C4-2B (cell line): ENCODE measurements around the gene HRG.

ENCODE experiments used
- ZFX ChIP-seq: fragments of 450-650 bp; IDR thresholded peaks from 2 replicates; pipeline ENCODE4 v1.6.1; 2017
- TF ChIP-seq, protein P1 (sequence below): fragments of 450-650 bp; conservative IDR thresholded peaks from 2 replicates; pipeline ENCODE4 v1.5.1; 2017; ENCODE audit warnings: mild to moderate bottlenecking

DNA sequence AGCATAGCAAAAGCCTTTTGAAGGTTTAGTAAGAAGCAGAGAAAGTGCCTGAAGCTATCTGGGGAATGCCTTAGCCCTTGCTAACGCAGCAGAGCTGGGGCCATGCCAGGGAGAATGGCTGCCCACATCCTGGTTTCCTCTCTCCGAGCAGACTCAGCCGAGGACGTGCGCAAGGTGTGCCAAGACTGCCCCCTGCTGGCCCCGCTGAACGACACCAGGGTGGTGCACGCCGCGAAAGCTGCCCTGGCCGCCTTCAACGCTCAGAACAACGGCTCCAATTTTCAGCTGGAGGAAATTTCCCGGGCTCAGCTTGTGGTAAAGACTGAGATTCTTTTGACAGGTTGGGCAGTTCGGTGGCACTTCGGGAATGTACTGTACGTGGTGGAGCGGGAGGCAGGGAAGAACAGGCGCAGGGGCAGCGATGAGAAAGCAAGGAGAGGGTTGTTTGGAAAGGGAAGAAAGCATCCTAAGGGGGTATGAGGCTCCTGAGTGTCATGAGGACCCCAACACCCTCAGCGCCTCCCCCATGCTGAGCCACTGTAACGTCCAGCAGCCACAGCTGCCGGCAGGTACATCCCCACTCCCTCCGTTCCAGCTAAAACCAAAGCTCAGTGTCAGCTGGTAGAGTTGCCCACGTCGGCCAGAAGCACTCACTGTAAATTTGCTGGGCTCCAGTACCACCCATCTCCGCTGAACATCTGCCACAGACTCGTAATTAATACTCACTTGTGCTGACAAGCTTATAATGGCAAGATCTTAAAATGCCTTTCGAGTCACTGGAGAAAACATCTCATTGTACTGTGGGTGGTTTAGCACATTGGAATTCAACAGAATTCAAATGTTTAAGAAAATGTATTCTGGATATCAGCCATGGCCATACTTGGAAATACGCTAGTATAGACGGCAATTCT, 48.5 kb upstream of the HRG start:
- TF ChIP-seq, protein P1, sequence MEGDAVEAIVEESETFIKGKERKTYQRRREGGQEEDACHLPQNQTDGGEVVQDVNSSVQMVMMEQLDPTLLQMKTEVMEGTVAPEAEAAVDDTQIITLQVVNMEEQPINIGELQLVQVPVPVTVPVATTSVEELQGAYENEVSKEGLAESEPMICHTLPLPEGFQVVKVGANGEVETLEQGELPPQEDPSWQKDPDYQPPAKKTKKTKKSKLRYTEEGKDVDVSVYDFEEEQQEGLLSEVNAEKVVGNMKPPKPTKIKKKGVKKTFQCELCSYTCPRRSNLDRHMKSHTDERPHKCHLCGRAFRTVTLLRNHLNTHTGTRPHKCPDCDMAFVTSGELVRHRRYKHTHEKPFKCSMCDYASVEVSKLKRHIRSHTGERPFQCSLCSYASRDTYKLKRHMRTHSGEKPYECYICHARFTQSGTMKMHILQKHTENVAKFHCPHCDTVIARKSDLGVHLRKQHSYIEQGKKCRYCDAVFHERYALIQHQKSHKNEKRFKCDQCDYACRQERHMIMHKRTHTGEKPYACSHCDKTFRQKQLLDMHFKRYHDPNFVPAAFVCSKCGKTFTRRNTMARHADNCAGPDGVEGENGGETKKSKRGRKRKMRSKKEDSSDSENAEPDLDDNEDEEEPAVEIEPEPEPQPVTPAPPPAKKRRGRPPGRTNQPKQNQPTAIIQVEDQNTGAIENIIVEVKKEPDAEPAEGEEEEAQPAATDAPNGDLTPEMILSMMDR = peak; percentile 99
- TF ChIP-seq ZFX = no peak
